Measurements from ENCODE around the gene PDCD4. TPM values are rescaled to one million over a fixed set of nuclear protein-coding genes. Genes with fewer than 3 reads are reported as not detected.
A peak's percentile ranks its signal among the peaks of the same experiment; 100 is the strongest.

PDCD4 gene
- total and polyA plus RNA-seq, 2 of the 13 experiments (the other 11 are each of a cell fraction or from before 2014, with no cell fraction given) = 22.8 to 56.2 TPM

GRCh38 chr10:110852255-110852896 lies 19.4 kb upstream of the PDCD4 start (continued):
- TF ChIP-seq, protein P1, sequence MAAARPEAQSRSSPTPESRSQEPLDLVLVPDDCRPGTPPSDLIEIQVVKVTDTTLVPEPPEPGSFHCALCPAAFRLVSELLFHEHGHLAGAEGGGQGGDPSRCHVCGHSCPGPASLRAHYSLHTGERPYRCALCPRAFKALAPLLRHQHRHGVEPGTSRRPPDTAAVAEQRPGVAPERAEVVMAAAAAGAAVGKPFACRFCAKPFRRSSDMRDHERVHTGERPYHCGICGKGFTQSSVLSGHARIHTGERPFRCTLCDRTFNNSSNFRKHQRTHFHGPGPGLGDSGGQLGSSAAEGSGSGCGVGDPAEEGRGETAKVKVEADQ (CRISPR knock-in tag; IDR thresholded peaks at IDR 0.05; ENCODE audit: borderline replicate concordance) = no peak
- TF ChIP-seq ZNF607 (CRISPR knock-in tag; IDR thresholded peaks at IDR 0.05; ENCODE audit: borderline replicate concordance) (no peak), ZNF383 (CRISPR knock-in tag; IDR thresholded peaks at IDR 0.05; ENCODE audit: borderline replicate concordance) (no peak), ZMYM3 (CRISPR knock-in tag; IDR thresholded peaks at IDR 0.05) (0 out of 2 replicates have a peak, but pooled peaks have one; percentile 23), HIC2 (CRISPR knock-in tag; IDR thresholded peaks at IDR 0.05; ENCODE audit: low read depth) (peak; percentile 54; the same call in 1 of the 2 replicates), CEBPB (IDR thresholded peaks at IDR 0.05; ENCODE audit: borderline replicate concordance, low read depth, low read length) (no peak), SALL1 (CRISPR knock-in tag; IDR thresholded peaks at IDR 0.05) (peak; percentile 64), ZNF235 (CRISPR knock-in tag; IDR thresholded peaks at IDR 0.05; ENCODE audit: borderline replicate concordance) (no peak), ZFP36L2 (CRISPR knock-in tag; IDR thresholded peaks at IDR 0.05) (no peak), JUNB (CRISPR knock-in tag; IDR thresholded peaks at IDR 0.05; ENCODE audit: borderline replicate concordance) (no peak), RXRA (CRISPR knock-in tag; IDR thresholded peaks at IDR 0.05) (peak; percentile 27; the same call in 1 of the 2 replicates), RNF219 (CRISPR knock-in tag; IDR thresholded peaks at IDR 0.05) (no peak), ZNF780A (CRISPR knock-in tag; IDR thresholded peaks at IDR 0.05) (no peak), KDM5A (IDR thresholded peaks at IDR 0.05; ENCODE audit: borderline replicate concordance, low read length) (no peak), FOSL2 (CRISPR knock-in tag; IDR thresholded peaks at IDR 0.05) (peak; percentile 91), ARNTL (CRISPR knock-in tag; IDR thresholded peaks at IDR 0.05) (no peak), TFAP4 (IDR thresholded peaks at IDR 0.05; ENCODE audit: borderline replicate concordance, low read depth) (peak; percentile 91), ZNF530 (CRISPR knock-in tag; IDR thresholded peaks at IDR 0.05; ENCODE audit: low read depth) (no peak), HDAC1 (CRISPR knock-in tag; IDR thresholded peaks at IDR 0.05) (0 out of 2 replicates have a peak, but pooled peaks have one; percentile 51)
- TF ChIP-seq, protein P2, sequence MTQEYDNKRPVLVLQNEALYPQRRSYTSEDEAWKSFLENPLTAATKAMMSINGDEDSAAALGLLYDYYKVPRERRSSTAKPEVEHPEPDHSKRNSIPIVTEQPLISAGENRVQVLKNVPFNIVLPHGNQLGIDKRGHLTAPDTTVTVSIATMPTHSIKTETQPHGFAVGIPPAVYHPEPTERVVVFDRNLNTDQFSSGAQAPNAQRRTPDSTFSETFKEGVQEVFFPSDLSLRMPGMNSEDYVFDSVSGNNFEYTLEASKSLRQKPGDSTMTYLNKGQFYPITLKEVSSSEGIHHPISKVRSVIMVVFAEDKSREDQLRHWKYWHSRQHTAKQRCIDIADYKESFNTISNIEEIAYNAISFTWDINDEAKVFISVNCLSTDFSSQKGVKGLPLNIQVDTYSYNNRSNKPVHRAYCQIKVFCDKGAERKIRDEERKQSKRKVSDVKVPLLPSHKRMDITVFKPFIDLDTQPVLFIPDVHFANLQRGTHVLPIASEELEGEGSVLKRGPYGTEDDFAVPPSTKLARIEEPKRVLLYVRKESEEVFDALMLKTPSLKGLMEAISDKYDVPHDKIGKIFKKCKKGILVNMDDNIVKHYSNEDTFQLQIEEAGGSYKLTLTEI (CRISPR knock-in tag; conservative IDR thresholded peaks at IDR 0.05) = no peak
